Fibroblast of the aortic adventitia (primary cell): ENCODE data around the gene FBRSL1. TPM values are rescaled to one million over a fixed set of nuclear protein-coding genes. Genes with fewer than 3 reads are reported as not detected.

ENCODE experiments used
- DNase-seq: peaks from one replicate; pipeline ENCODE4 v3.0.0-alpha.2; 2010; ENCODE audit warnings: low read depth
- H3K4me3 ChIP-seq: 2 replicates; pipeline ENCODE4 v1.5.1; 2011; ENCODE audit warnings: low read depth, mild to moderate bottlenecking, control low read depth, low read length, moderate library complexity
- CTCF ChIP-seq: IDR thresholded peaks from 2 replicates; pipeline ENCODE4 v1.5.1; 2011; ENCODE audit warnings: mild to moderate bottlenecking, low read length, control low read depth, inconsistent platforms; ENCODE audit not compliant: insufficient read depth
- total RNA-seq: library from RNA; depleted of rRNA; stranded (reverse); fragments of >200 nt; gene quantifications from 2 replicates; pipeline ENCODE4 v1.2.3, GENCODE V29; 2012; ENCODE audit warnings: low replicate concordance

The FBRSL1 gene
- total RNA-seq, 1 donor, result 5.2 TPM

- TF ChIP-seq CTCF, result no peak
- H3K4me3 ChIP-seq, result no peak overlapping the region
- no peak for DNase-seq
Measured at GRCh38 chr12:132450418-132451171, 39.4 kb upstream of the FBRSL1 start.

GRCh38 chr12:132451172-132451835 is 38.6 kb upstream of the FBRSL1 start:
- DNase-seq, result no peak
- TF ChIP-seq CTCF, result no peak
- no peak overlapping the region for H3K4me3 ChIP-seq

- no peak for TF ChIP-seq CTCF
- no peak overlapping the region for H3K4me3 ChIP-seq
- no peak for DNase-seq
Measured at GRCh38 chr12:132451836-132452195, 38.1 kb upstream of the FBRSL1 start.

- no peak overlapping the region for H3K4me3 ChIP-seq
- no peak for TF ChIP-seq CTCF
- no peak for DNase-seq
Measured at GRCh38 chr12:132452596-132453350, 37.2 kb upstream of the FBRSL1 start.

DNA sequence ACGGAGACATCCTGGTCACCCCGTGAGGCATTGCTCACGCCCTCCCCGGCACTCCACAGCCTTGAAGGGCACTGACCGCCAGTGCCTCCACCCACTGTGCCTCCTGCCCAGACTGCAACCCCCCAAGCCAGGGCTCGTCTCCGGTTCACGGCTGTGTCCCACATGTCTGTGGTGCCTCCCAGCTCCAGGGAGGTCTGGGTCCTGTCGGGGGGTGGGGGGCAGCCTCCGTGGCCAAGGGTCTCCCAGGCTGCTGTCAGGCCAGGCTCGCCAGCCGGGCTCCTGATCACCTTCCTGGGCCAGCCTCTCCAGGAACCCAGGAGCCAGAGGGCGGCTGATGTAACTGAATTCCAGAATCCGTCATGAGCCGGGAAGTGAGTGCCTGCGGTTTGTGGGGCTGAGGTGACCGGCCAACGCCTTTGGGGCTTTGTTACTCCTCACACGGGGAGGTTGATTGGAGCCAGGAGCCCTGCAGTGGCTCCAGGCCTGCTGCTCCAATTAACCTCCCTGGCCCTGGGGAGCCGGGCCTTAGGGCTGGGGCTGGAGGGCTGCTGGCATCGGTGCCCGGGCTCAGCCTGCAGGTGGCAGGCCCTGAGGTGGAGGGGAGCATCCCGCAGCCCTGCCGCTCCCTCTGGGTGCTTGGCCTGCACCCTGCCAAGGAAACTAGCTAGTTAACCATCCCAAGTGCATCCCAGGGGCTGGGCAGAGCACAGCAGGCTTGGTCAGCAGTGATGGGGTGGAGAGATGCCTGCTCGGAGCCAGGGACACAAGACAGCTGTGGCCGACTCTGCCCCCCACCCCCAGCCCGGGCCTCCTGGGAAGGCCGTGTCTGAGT is 36.4 kb upstream of the FBRSL1 start:
- no peak overlapping the region for H3K4me3 ChIP-seq
- no peak for TF ChIP-seq CTCF
- DNase-seq, result no peak

DNA sequence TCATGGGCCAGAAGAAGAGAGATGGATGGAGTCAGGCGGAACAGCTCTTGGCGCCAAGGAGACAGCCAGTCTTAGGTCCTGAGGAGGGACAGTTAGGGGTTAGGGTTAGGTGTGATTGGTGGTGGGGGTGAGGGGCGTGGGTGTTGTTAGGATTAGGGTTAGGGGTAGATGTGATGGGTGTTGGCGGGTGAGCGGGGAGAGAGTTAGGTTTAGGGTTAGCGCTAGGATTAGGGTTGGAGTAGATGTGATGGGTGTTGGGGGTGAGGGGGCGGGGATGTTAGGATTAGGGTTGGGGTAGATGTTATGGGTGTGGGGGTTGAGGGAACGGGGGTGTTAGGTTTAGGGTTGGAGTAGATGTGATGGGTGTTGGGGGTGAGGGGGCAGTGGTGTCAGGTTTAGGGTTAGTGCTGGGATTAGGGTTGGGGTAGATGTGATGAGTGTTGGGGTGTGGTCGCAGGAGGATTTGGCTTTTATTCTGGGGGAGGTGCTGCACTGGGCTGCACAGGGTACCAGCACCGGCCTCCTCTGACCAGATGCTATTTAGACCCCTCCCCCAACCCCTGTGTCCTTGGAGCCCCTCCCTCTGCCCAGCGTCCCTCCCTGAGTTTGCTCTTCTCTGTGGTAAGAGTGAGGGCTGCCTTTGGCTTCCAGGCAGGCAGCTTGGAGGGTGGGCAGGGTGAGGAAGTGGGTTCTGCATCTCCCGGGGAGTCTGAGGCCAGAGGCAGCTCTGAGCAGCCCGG is 35.6 kb upstream of the FBRSL1 start:
- no peak overlapping the region for H3K4me3 ChIP-seq
- DNase-seq, result no peak
- TF ChIP-seq CTCF, result no peak
